ENCODE data around the gene CCDC18.
"Not testable (repeated sequence)": the region's sequence is repeated elsewhere in the genome, so short reads cannot be mapped to it uniquely, and the experiment has no call there.

The CCDC18 gene

DNA sequence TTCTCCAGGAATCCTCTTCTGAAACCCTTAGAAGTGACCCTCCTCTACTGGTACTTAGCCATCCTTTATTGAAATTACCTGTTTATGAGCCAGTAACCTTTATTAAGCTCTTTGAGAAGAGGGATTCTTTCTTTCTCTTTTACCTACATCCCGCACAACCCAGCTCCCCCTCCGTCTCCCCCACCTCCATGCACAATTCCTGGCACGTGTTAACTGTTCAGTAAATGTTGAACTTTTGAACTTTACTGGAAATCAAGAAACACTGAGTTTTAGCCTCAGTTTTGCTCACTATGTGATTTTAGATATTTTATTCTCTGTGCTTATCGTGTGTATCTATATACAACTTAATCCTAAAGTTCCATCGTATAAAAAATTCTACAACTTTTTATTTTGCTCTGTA, 2.1 kb upstream of the CCDC18 start:
- no peak for DNase-seq

DNA sequence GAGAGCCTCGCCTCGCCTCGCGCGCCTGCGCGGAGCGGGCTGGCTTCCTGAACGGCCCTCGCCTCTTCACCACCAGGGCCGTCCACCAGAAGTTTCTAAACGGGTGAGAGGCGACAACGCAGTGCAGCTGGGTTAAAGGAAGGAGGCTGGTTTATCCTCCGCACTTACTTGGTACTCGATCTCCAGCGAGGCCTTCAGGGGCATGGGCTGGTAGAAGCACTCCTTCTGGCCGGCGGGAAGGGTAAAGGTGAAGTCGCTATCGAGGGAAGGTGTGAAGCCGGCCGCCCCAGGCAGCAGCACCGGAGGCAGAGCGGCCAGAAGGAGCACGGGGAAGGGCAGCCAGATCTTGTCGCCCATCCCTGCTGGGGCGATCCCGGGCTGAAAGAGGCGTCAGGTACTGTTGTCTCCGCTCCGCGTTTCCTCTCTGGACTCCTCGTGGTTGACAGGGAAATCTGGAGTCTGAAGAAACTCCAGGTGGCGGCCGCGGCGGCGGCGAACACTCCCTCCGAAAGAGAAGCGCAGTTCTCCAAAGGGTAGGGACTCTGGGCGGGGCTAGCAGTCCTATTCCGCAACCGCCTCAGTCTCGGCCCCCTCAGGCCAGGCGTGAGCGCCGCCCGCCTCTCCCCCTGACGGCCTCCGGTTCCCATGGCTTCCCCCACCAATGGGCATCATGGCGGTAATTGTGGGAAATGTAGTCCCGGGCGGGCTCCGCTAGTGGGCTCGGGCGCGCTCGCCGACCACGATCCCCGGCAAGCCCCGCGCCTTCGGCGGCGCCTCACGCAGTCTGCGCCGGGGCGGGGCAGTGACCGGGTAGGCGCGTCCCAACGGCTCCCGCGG, 420 bp upstream of the CCDC18 start, which contains the start of gene TMED5:
TMED5 (minus strand) TSS at position 528 of the 837 bp plus-strand sequence; CDS start at position 357, 171 bp downstream.
- peak; percentile 99 for DNase-seq

DNA sequence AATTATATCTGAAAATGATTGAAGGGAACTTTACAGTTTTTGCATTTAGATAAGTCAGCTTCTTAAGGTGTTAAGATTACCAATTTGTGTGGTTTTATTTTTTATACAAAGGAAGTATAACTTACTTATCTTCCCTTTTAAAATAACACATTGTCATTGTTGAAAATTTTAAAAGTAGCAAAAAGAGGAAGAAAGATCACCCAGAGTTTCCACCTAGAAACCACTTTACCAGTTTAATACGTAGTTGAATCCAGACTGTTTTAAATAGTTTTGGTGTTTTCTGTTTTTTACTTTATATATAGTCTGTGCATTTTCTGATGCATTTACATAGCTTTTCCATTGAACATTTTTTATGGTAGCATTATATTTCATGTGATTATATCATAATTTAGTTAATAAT, 6.1 kb downstream of the CCDC18 start:
- no peak for DNase-seq

DNA sequence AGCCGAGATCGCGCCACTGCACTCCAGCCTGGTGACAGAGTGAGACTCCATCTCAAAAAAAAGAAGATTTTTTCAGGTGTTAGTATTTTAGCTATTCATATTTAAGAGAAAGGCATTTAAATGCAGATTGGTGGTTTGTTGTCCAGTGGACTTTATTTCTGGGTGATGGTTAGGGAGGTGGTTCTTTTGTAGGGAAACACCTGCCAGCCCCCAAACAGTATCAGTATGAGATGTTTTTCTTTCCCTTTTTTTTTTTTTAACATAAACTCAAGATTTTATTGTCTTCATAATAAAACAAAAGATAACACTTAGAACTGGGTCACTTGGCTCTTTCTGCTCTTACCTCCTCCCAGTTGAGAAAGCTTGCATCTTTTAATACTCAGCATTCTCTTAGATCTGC, 9.9 kb downstream of the CCDC18 start:
- DNase-seq = no peak

DNA sequence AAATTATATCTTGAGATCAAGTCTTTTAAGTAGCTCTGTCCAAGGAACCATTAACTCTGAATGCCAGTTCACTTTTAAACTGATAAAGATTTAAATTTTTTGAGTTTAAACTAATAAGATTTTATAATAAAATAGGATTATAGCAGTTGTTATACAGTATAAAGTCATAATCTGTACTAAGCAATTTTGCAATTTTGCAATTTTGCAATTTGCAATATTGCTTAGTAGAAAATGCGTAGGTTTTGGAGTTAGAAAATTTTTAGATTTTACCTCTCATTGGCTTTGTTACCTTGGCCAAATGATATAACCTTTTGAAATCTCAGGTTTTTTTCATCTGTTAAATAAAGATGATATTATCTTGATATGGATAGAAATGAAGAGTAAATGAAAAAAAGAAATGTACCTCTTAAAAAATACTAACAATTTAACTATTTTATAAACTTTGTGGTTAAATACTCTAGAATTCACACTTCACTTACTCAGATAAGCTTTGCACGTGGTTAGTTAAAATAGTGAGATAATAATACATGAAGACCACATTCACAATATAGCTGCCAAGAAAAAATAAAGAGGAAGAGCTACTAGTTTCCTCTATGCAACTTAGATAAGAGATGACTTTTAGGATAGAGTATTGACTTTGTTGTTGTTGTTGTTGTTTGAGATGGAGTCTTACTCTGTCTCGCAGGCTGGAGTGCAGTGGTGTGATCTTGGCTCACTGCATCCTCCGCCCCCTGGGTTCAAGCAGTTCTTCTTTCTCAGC, 13.9 kb downstream of the CCDC18 start:
- no peak for DNase-seq

DNA sequence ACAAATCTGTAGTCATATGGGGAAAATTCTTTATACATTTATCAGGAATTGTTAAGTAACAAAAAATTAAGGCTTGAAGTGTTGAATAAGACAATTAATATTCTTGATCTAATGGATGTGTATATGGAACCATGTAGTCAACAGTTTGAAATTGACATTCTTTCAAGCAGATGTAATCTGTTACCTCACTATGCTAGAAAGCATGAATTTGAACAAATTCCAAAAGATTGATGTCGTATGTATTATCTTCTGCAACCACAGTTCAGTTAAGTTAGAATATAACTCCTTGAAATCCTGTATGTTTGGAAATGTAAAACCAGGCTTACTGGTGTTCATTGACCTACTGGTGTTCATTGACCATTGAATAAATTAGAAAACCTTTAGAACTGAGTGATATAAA, 16.1 kb downstream of the CCDC18 start:
- DNase-seq = no peak

DNA sequence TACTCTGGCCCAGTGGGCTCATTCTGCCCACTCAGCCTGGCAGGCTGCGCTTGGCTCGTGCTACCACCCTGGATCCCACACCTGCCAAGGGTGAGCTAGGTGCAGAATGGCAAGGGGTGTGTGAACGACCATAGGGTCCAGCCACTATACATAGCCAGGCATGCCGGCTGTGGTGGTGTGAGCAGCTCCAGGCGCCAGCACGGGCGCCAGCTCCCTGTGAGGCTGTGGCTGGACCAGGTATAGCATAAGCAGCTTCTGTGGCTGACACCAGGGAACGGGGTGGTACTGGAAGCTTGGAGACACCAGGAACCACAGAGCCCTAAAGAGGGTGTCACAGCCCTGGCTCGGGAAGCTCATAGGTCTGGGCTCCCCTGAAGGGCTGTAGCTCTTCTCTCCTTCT, 18.6 kb downstream of the CCDC18 start:
- no peak for DNase-seq

DNA sequence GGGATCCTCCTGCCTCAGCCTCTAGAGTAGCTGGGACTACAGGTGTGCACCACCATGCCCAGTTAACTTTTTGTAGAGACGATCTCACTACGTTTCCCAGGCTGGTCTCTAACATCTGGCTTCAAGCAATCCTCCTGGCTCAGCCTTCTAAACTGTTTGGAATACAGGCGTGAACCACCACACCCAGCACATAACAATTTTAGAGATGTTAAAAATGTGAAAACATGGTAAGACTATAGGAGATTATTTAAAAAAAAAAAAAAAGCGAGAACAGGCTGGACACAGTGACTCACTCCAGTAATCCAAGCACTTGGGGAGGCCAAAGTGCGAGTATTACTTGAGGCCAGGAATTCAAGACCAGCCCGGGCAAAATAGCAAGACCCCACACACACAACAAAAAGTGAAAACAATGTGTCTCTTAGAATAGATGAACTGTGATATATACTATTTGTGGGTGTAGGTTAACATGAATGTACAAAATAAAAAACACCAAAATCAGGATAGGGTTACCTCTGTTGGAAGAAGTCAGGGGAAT, 19.6 kb downstream of the CCDC18 start:
- no peak for DNase-seq

DNA sequence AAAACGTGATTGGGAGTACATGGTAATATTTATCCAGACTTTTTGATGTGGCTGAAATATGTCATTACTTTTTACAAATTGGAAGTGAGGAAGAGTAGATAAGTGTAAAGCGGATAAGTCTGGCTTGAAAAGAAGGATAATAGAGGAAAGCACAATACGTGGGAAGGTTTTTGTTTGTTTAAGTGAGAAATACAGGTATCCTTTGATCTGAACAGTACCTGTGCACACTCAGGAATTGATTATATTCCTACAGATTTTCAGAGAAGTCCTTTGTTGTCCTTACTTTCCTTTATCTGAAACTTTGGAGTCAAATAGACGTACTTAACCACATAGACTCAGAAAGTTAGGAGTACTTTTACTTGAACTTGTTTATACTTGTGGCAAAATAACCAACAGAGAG, 20.2 kb downstream of the CCDC18 start:
- DNase-seq = no peak

DNA sequence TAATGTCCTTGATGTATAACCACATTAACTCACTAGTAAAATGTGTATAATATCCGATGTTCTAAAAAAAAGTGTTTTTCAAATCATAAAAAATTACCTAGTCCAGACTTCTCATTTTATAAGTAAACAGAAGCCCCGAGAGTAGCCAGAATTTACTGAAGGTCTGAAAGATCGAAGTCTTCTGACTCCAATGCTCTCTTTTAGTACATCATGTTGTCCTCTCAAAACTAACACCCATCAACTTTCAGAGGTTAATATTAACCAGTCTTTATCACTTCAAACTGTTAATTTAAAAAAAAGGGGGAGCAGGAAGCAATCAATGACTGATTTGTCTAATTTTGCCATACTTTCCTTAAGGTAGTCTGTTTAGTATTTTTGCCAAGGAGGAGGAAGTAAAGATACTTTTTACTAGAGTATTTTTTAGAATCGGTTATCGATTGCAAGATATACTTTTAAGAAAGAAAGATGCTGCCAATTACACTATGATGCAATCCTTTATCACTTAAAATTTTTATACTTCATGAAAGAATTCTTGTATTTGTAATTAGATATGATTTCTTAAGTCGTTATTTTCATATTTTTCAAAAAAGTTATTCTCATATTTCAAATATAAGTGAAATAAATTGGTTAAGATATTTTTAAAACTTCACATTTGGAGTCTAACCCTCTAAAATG, 25.5 kb downstream of the CCDC18 start:
- no peak for DNase-seq

DNA sequence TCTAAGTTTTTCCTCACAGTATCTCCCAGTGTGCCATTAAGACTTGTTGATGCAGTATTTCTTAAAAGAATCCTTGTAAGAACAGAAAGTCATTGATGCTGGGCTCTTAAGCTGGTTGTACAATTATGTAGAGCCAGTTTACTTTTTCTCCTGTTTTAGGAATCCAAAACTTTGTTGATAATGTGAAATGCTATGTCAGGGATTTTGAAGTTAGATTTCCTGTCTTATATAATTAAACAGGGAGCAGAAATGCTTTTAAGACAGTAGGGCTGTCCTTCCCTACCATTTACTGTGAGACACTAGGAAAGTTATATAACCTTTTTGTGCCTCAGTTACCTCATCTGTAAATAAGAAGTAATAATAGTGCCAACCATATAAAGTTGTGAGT, 26.0 kb downstream of the CCDC18 start:
- DNase-seq = no peak

DNA sequence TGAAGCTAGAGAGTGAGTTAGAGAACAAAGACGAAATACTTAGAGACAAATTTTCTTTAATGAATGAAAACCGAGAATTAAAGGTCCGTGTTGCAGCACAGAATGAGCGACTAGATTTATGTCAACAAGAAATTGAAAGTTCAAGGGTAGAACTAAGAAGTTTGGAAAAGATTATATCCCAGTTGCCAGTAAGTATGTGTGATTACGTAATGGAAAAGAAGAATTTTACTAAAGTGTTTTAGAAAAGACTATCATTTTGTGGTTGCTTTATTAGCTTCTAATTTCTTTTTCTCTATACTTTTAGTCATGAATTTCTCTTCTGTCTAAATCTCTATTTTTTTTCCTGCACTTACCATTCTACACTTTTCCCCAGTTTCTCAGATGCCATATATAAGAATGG, 26.7 kb downstream of the CCDC18 start:
- DNase-seq = no peak

DNA sequence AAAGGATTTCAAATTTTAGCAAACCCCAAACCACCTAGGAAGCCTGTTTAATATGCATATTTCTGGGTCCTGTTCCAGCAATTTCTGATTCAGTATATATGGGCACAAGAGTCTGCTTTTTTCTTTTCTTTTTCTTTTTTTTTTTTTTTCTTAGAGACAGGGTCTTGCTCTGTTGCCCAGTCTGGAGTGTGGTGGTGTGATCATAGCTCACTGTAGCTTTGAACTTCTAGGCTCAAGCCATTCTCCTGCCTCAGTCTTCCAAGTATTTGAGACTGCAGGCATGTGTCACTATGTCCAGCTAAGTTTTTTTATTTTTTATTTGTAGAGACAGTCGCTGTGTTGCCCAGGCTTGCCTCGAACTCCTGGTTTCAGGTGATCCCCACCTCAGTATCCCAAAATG, 34.8 kb downstream of the CCDC18 start:
- no peak for DNase-seq

DNA sequence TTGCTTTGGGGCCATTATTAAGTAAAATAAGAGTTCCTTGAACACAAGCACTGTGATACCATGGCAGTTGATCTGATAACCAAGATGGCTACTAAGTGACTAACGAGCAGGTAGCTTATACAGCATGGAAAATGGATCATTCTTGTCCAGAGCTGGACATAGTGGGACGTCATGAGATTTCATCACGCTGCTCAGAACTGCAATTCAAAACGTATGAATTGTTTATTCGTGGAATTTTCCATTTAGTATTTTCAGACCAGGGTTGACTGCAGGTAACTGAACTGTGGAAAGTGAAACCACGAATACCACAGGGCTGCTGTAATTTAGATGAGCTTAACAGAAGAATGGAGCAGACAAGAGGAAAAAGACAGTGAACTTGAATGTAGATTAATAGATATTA, 38.9 kb downstream of the CCDC18 start:
- DNase-seq = no peak

DNA sequence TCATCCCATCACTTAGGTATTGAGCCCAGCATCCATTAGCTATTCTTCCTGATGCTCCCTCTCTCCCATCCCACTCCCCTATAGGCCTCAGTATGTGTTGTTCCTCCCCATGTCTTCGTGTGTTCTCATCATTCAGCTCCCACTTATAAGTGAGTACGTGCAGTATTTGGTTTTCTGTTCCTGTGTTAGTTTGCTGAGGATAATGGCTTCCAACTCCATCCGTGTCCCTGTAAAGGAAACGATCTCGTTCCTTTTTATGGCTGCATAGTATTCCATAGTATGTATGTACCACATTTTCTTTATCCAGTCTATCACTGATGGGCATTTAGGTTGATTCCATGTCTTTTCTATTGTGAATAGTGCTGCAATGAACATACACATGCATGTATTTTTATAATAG, 40.2 kb downstream of the CCDC18 start:
- DNase-seq = not testable (repeated sequence)

DNA sequence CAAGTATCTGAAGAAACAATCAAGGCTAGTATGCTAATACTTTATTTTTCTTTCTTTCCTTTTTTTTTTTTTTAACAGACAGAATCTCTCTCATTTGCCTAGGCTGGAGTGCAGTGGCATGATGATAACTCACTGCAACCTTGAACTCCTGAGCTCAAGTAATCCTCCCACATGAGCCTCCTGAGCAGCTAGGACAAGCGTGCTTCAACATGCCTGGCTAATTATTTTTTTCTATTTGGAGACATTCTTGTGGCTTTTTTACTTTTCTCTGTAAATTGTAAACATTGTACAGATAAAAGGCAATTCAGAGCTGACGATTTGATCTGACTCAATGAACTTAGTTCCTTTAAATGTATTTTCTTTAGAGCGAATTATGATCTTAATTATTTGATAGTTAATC, 41.4 kb downstream of the CCDC18 start:
- DNase-seq = no peak

DNA sequence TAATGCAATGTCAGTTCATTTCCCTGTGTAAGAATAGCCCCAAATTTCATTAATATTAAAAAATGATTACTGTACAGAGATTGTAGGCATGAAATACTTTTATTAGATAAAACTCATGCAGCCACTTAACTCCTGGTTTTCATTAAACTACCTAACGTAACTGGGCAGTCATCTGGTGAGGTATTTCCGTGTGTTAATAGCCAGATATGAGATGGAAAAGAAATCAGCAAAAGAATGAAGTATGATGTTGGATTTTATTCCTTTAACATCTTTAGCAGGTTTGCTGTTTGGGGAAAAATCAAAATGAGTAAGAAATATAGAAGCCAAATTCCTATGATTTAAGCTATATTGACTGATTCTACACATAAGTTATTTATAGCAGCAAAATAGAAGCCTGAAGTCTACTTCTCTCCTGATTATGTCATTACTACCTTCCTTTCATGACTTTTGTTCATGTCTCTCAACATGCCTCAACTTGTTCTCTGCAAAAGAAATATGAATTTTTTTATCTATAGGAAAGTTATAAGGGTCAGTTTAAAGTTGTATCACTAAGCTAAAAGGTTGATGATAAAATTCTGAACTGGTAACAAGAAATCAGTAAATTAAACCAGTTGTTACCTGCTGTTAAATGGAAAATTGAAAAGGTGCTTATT, 42.6 kb downstream of the CCDC18 start:
- no peak for DNase-seq

DNA sequence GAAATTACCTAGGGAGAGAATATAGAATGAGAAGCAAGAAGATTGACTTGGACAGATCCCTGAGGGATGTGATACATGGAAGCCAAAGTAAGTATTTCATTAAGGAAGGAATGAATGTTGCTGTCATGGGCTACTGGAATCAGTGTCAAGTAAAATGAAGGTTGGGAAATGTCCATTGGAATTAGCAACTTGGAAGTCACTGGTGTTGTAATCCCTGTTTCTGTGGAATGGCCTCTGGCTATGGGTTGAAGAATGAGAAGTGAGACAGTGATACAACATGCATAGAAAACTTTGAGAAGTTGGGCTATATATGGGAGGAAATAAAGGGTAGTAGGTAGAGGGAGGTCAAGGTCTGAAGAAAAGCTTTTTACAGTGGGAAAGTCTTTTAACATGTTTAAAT, 54.7 kb downstream of the CCDC18 start:
- no peak for DNase-seq

DNA sequence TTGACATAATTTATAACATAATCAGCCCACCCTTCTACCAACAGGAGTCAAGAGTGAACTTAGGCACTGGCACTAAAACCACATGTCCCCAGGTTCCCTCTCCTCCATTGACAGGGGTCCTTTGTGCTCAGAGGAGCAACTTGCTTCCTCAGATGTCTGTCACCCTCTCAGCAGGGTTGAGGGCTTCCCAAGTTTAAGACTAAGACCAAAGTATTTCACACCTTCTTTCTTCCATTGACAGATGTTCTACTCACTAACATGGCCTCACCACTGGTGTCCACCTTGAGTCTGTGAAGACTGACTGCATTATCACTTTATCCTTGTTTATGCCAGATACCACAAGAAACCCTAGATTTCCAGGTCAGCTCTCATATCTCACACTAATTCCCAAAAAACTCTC, 56.5 kb downstream of the CCDC18 start:
- no peak for DNase-seq

DNA sequence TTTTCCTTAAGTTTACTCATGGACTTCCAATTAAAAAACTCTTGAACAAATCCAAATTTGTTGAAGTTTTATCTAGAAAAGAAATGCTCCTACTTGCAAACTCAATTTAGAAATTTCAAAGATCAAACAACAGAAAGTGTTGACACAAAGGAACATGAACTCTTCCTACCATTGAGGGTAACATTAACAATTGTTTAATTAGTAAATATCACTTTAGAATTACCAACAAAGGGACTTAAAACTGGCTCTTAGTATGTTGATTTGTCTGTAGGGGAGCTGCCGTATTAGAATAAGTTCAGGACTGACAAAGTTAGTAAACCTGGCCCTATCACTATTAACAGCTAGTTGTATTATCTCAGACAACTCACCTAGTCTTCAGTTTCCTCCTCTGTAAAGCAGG, 57.9 kb downstream of the CCDC18 start:
- DNase-seq = no peak

DNA sequence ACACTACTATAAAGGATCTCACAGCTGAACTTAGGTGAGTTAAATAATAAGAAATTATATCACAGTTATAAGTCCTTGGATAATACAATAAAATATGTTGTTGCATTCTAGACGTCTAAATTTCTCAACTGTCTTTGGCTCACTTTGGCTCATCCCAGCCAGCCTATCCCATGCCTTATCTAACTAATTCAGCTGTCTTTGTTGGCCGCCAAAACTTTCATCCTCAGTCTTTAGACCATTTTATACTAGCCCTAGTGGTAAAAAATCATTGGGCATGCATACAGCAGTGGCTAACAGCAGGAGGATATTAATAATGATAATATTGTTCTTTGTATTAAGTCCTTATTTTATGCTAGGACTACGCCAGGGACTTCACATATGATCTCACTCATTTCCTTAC, 59.3 kb downstream of the CCDC18 start:
- DNase-seq = no peak

DNA sequence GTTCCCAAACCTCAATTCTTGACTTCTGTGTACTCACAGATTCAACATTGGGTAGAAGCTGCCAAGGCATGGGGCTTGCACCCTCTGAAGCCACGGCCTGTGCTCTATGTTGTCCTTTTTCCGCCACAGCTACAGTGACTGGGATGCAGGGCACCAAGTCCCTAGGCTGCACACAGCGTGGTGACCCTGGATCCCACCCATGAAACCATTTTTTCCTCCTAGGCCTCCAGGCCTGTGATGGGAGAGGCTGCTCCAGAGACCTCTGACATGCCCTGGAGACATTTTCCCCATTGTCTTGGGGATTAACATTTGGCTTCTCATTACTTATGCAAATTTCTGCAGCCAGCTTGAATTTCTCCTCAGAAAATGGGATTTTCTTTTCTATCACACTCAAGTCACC, 62.7 kb downstream of the CCDC18 start:
- not testable (repeated sequence) for DNase-seq

Measured in left hindlimb (tissue), 1 donor.